Measurements from ENCODE around the gene NUDT21. TPM values are rescaled to one million over a fixed set of nuclear protein-coding genes. Genes with fewer than 3 reads are reported as not detected.
"Not testable (repeated sequence)": the region's sequence is repeated elsewhere in the genome, so short reads cannot be mapped to it uniquely, and the experiment has no call there.

NUDT21 gene
- total RNA-seq, result 80.3 TPM
- long read RNA-seq, full-length matches to known transcripts, result 96 of 104 reads
- long read RNA-seq, partial matches to known transcripts, result 0 of 104 reads
- long read RNA-seq, other reads (novel, unspliced or antisense), result 8 of 104 reads

DNA sequence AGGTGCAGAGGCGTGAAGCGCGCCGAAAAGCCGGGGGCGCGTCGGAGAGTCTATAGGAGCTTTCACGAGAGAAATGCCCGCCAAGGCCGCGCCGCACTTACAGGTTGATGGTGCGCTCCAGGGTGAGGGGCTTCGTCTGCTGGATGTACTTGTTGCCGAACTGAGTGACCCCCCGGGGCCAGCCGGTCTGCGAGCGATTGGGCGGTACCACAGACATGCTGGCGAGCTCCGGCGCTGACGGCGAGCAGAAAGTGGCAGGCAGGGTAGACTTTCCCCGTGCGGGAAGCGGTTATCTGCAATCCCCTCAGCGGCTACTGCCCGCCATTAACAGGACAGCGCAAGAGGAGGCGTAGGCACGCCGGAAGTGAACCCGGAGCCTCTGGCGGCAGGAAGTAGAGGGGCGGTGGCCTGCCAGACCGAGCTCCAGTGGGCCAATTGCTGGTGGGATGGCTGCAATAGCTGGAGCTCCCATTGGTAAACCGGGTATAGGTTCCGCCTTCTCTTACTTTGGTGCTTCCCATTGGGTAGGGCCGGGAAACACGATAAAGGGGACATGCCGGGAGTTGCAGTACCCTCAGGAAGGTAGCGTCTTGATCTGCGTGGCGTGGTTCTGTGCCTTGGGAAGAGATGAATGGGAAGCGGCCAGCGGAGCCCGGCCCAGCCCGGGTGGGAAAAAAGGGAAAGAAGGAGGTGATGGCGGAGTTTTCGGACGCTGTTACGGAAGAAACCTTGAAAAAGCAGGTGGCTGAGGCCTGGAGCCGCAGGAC is at the start of gene NUDT21, which contains the start of gene OGFOD1:
Gene NUDT21, minus strand, starts transcription at position 347 of the 767 bp plus-strand sequence. Its CDS starts 130 bp downstream, at position 217.
Gene OGFOD1, plus strand, starts transcription at position 569 of the 767 bp plus-strand sequence. Its CDS starts 59 bp downstream, at position 628.
- peaks cover 37% of the 10 kb centered on the region for H3K4me1 ChIP-seq

DNA sequence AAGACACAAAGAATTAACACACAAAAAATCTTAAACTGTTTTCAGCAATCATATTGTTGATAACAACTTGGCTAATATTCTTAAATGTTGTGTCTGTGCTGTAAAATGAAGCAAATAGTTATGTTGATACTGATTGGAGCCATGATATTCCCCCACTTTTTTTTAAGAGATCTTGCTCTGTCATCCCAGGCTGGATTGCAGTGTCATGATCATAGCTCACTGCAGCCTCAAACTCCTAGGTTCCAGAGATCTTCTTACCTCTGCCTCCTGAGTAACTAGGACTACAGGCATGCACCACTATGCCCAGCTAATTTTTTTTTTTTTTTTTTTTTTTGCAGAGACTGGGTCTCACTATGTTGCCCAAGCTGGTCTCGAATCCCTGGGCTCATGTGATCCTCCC is 42.7 kb upstream of the NUDT21 start:
- TF ChIP-seq, protein P1, sequence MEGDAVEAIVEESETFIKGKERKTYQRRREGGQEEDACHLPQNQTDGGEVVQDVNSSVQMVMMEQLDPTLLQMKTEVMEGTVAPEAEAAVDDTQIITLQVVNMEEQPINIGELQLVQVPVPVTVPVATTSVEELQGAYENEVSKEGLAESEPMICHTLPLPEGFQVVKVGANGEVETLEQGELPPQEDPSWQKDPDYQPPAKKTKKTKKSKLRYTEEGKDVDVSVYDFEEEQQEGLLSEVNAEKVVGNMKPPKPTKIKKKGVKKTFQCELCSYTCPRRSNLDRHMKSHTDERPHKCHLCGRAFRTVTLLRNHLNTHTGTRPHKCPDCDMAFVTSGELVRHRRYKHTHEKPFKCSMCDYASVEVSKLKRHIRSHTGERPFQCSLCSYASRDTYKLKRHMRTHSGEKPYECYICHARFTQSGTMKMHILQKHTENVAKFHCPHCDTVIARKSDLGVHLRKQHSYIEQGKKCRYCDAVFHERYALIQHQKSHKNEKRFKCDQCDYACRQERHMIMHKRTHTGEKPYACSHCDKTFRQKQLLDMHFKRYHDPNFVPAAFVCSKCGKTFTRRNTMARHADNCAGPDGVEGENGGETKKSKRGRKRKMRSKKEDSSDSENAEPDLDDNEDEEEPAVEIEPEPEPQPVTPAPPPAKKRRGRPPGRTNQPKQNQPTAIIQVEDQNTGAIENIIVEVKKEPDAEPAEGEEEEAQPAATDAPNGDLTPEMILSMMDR (IDR thresholded peaks at IDR 0.05), result no peak
- Histone ChIP-seq H3K27ac (no peak overlapping the region), H3K36me3 (peaks cover 54% of the 10 kb centered on the region), H3K4me1 (no peaks in the 10 kb centered on the region), H3K9me3 (no peaks in the 10 kb centered on the region), H3K4me3 (no peak overlapping the region), H3K27me3 (ENCODE audit: low read depth) (no peaks in the 10 kb centered on the region)
- ATAC-seq (no peak), DNase-seq (no peak)
- intact Hi-C loops (cut with DNase I), result no loop called here

More for the DNA sequence above, at the start of gene NUDT21, which contains the start of gene OGFOD1:
- H3K9me3 ChIP-seq, result no peaks in the 10 kb centered on the region
- TF ChIP-seq, protein P1 (IDR thresholded peaks at IDR 0.05), result no peak
- H3K27ac ChIP-seq, result peak within 1 kb of the TSS; percentile 89
- DNase-seq (peak; percentile 96), ATAC-seq (peak; percentile 100)
- intact Hi-C loops (cut with DNase I), result no loop called here
- no peaks in the 10 kb centered on the region for H3K27me3 ChIP-seq (ENCODE audit: low read depth)
- peak within 1 kb of the TSS; percentile 97 for H3K4me3 ChIP-seq
- H3K36me3 ChIP-seq, result peaks cover 45% of the 10 kb centered on the region

DNA sequence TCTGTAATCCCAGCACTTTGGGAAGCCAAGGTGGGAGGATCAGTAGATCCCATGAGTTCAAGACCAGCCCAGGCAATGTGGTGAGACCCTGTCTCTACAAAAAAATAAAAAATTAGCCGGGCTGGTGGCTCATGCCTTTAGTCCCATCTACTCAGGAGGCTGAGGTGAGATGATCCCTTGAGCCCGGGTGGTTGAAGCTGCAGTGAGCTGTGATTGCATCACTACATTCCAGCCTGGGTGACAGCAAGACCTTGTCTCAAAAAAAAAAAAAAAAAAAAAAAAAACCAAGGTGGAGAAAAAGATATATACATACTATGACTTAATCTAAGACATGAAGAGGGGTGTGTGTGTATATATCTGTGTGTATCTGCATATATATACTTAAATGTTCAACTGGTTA is 42.0 kb upstream of the NUDT21 start:
- H3K9me3 ChIP-seq, result no peaks in the 10 kb centered on the region
- ATAC-seq, result no peak
- H3K27me3 ChIP-seq (ENCODE audit: low read depth), result no peaks in the 10 kb centered on the region
- H3K4me1 ChIP-seq, result no peaks in the 10 kb centered on the region
- no peak overlapping the region for H3K4me3 ChIP-seq
- TF ChIP-seq, protein P1 (IDR thresholded peaks at IDR 0.05), result no peak
- peaks cover 47% of the 10 kb centered on the region for H3K36me3 ChIP-seq
- no peak overlapping the region for H3K27ac ChIP-seq
- intact Hi-C loops (cut with DNase I), result no loop called here
- no peak for DNase-seq

DNA sequence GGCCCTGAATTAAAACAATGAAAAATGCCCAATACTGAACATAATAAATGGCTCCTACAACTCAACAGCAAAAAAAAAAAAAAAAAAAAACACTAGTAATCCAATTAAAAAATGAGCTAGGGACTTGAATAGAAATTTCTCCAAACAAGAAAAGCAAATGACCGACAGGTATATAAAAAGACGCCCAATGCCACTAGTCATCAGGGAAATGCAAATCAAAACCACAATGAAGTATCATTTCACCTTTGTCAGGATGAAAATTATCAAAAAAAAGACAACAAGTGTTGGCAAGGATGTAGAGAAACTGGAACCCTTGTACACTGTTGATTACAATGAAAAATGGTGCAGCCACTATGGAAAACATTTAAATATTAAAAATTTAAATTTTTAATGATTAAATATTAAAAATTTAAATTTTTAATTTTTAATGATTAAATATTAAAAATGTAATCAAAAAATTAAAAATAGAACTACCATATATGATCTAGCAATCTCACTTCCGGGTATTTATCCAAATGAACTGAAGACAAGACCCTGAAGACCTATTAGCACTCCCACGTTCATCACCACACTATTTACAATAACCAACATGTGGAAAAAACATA is 40.6 kb upstream of the NUDT21 start:
- Histone ChIP-seq H3K4me3 (no peak overlapping the region), H3K27me3 (ENCODE audit: low read depth) (no peaks in the 10 kb centered on the region), H3K36me3 (peaks cover 33% of the 10 kb centered on the region), H3K4me1 (no peaks in the 10 kb centered on the region), H3K9me3 (no peaks in the 10 kb centered on the region), H3K27ac (no peak overlapping the region)
- TF ChIP-seq, protein P1 (IDR thresholded peaks at IDR 0.05), result no peak
- DNase-seq (no peak), ATAC-seq (no peak)
- intact Hi-C loops (cut with DNase I), result no loop called here

DNA sequence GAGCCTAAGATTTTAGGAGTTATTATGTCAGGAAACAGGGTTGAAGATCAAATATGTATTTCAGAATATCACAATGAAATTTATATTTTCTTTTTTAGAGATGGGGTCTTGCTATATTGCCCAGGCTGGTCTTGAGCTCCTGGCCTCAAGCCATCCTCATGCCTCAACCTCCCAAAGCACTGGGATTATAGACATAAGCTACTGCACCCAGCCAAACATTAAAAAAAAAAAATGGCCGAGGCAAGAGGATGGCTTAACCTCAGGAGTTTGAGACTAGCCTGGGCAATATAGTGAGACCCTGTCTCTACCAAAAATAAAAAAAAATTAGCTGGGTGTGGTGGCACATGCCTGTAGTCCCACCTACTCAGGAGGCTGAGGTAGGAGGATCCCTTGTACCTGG is 37.7 kb upstream of the NUDT21 start:
- DNase-seq; H3K4me3 ChIP-seq; H3K4me1 ChIP-seq; ATAC-seq; H3K9me3 ChIP-seq; H3K27me3 ChIP-seq (ENCODE audit: low read depth); H3K27ac ChIP-seq; intact Hi-C loops (cut with DNase I): not testable (repeated sequence)
- peaks cover 23% of the 10 kb centered on the region for H3K36me3 ChIP-seq

DNA sequence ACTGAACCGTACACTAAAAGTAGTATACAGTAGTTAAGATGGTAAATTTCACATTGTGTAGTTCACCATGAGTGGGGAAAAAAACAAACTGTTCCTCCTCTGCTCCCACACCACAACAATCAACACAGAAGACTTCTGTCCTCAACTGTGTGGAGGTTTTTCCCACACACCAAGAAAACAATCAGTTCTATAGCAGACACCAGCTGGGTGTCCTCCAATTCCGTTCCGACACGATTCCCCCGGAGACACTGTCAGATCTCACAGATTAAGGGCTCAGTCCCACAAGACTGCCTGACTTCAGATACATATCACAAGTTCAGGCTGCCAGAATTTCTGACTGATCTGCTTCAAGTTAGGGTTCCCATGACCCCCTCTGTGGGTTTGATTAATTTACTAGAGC is 36.9 kb upstream of the NUDT21 start:
- no peaks in the 10 kb centered on the region for H3K4me1 ChIP-seq
- H3K27me3 ChIP-seq (ENCODE audit: low read depth), result no peaks in the 10 kb centered on the region
- no peak overlapping the region for H3K27ac ChIP-seq
- H3K4me3 ChIP-seq, result no peak overlapping the region
- intact Hi-C loops (cut with DNase I), result no loop called here
- no peaks in the 10 kb centered on the region for H3K9me3 ChIP-seq
- TF ChIP-seq, protein P1 (IDR thresholded peaks at IDR 0.05), result no peak
- ATAC-seq, result no peak
- no peak for DNase-seq
- peaks cover 31% of the 10 kb centered on the region for H3K36me3 ChIP-seq

All from lower lobe of right lung (tissue), 2 donors.